Activated naive CD4-positive, alpha-beta T cell (primary cell): ENCODE results near the gene MPLKIP.
"Not testable (repeated sequence)": the region's sequence is repeated elsewhere in the genome, so short reads cannot be mapped to it uniquely, and the experiment has no call there.

Experiments used
- DNase-seq, 4 experiments: peaks; one replicate each; lab custom pipeline; 2025; lab: John Stamatoyannopoulos, UW

Gene MPLKIP

DNA sequence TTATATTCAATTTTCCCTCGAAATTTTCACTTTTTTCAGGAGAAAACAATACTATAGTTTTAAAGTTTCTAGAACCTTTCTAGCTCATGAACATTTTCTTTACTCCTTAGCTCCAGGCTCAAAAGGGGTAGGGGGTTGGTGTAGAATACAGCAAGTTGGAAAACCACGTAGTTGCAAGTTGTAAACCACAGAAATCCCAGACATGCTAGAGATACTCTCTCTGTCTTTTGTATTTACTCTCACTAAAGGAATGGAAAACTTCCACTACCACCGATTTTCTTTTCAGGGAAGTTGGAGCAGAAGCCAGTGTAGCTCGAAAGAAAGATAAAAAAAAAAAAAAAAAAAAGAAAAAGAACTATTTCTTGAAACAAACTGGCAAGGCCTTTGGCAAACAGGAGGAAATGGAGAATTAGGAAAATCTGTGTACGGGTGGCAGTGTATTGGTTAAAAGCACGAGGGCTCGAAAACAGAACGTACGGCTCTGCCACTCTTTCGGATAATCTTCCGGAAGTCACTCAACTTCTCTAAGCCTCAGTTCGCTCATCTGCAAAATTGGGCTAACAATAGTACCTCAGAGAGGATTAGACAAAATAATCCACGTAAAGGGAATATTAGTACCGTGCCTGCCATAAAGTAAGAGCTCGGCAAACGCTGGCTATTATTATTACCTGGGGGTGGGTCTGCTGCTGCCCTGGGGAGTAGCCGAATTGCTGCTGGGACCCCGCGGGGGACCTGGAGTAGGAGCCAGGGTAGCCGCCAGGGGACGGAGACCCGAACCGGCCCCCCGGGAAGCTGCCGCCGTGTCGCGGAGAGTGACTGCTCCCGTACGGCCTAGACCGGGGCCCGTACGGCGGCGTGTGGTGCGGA lies 628 bp downstream of the MPLKIP start:
- no peak for DNase-seq

DNA sequence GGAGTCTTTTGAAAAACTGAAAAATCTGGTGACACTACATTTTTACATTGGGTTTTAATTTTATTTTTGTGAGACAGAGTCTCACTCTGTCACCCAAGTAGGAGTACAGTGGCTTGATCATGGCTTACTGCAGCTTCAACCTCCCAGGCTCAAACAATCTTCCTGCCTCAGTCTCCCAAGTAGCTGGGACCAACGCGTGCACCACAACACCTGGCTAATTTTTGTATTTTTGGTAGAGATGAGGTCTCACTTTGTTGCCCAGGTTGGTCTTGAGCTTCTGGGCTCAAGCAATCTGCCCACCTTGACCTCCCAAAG lies 11.5 kb downstream of the MPLKIP start:
- no peak for DNase-seq

DNA sequence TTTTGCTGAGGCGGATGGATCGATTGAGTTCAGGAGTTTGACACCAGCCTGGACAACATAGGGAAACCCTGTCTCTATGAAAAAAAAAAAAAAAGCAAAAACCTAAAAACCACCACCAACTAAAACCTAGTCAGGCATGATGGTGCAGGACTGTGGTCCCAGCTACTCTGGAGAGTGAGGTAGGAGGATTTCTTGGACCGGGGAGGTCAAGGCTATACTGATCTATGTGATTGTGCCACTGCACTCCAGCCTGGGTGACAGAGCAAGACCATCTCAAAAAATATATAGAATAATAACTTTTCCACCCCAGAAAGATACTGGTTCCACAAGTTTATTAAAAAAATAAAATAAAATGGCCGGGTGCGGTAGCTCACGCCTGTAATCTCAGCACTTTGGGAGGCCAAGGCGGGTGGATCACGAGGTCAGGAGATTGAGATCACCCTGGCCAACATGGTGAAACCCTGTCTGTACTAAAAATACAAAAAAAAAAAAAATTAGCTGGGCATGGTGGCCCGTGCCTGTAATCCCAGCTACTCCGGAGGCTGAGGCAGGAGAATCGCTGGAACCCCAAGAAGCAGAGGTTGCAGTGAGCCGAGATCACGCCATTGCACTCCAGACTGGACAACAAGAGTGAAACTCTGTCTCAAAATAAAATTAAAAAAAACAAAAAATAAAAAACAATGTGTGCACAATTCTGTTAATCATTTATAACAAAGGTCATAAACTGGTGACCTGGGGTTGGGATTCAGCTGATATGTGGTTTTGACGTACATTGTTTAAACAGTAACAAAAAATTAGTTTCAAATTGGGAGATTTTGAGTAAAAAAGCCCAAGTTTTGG lies 12.1 kb downstream of the MPLKIP start:
- DNase-seq = not testable (repeated sequence)

DNA sequence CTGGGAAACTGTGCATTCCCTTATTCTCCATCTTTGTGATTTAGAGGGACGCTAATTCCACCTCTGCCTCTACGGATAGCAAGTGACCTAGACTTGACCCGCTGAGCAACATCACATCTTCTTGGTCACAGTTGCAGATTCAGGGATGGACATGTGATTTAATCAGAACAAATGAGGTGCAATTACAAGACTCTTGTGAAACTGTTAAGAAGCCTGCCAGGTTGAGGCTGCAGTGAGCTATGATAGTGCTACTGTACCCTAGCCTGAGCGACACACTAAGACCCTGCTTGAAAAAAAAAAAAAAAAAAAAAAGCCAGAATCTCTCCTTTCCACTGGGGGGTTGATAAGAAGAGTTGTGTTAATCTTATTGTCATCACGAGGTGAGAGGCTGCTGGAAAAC lies 14.4 kb downstream of the MPLKIP start:
- DNase-seq = no peak

DNA sequence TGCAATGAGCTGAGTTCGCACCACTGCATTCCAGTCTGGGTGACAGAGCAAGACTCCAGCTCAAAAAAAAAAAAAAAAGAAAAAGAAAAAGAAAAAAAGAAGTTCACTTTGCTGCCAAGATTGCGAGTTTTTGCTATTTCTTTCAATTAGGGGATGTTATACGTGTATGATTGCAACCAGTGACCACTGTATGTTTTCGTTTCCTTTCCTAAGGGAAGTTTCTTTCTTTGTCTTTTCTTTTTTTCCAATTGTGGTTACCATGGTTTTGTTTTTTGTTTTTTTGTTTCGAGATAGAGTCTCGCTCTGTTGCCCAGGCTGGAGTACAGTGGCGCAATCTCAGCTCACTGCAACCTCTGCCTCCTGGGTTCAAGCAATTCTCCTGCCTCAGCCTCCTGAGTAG lies 16.2 kb downstream of the MPLKIP start:
- DNase-seq = not testable (repeated sequence)

DNA sequence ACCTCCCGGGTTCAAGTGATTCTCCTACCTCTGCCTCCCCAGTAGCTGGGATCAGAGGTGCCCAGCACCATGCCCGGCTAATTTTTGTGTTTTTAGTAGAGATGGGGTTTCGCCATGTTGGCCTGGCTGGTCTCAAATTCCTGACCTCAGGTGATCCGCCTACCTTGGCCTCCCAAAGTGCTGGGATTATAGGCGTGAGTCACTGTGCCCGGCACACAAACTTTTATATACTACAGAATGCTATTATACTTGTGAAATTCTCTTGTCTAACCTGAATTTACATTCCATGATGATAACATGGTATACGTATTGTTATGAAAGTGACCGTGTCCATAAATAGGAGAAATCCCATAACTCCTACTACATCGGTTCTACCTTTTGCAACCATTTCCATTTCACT lies 17.2 kb downstream of the MPLKIP start:
- DNase-seq = not testable (repeated sequence)

DNA sequence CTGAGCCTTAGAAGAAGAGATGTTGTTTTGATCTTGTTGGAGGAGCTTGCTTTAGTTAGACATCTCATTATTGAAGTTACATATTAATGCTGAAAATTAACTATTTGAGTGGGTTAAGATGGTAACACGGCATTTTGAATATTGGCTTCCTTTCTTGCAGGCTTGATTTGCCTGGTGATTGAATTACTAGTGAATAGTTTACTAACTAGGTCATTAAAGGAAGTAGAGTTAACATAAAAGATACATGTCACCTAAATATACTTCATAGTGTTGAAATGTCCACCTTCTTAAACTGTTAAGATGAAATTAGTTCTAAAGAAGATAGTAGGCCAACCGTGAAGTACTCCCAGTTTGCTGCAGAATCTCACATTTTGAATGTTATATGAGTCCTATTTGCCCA lies 18.5 kb downstream of the MPLKIP start:
- DNase-seq = no peak

- no peak for DNase-seq
These were observed 28.4 kb downstream of the MPLKIP start for GRCh38 chr7:40105879-40106473.

DNA sequence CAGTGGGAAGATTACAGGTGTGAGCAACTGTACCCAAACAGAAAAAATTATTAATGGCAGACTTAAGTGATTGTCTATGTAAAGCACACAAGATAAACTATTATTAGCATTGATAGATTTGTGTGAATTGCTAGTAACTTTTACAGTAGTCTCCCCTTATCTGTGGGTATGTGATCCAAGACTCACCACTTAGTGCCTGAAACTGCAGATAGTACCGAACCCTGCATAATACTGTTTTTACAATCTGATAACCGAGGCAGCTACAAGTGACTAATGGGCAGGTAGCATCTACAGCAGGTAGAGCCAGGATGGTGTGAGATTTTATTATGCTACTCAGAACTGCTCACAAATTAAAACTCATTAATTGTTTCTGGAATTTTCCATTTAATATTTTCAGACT lies 31.5 kb downstream of the MPLKIP start:
- no peak for DNase-seq

- no peak for DNase-seq
These were observed 33.2 kb downstream of the MPLKIP start for GRCh38 chr7:40101201-40101600.

DNA sequence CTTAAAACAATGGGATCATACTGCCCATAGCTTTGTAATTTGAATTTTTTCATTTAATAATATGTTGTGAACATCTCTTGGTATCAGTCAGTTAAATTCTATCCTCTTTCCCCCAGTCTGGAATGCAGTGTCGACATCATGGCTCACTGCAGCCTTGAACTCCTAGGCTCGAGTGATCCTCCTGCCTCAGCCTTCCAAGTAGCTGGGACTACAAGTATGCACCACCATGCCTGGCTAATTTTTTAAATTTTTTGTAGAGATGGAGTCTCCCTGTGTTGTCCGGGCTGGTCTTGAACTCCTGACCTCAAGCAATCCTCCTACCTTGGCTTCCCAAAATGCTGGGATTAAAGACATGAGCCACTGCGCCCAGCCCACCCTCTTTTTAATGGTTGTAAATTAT lies 34.6 kb downstream of the MPLKIP start:
- no peak for DNase-seq

- no peak for DNase-seq
These were observed 35.6 kb downstream of the MPLKIP start for GRCh38 chr7:40098810-40099209.

GRCh38 chr7:40097728-40098127 lies 36.7 kb downstream of the MPLKIP start:
- DNase-seq = no peak

DNA sequence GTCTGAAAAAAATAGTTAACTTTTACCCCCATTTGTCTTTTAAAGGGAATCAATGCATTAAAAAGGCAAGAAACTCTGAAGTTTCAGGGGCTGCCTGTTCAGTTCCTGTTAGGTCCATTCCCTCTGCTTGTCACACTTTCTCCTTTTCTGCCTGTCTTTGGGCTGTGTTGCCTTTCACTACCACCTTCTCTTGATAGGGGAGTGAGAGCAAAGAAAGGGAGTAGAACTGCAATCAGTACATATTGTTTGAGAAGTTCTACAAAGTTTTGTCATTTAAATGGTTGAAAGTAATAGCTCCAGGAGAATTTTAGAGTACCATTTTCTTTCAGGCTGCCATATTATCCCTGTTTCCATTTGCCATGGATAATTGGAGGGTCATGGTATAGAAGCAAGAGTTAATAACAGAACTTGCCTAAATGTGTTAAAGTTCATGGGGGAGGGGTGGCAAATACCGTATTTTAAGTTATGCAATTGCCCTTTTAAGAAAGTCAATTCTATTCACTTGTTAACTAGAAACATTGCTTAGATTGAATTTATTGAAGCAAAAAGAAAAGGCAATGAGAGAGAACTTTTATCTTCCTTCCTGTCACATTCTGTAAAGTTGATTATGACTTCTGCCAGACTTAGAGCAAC lies 38.6 kb downstream of the MPLKIP start:
- DNase-seq = no peak

DNA sequence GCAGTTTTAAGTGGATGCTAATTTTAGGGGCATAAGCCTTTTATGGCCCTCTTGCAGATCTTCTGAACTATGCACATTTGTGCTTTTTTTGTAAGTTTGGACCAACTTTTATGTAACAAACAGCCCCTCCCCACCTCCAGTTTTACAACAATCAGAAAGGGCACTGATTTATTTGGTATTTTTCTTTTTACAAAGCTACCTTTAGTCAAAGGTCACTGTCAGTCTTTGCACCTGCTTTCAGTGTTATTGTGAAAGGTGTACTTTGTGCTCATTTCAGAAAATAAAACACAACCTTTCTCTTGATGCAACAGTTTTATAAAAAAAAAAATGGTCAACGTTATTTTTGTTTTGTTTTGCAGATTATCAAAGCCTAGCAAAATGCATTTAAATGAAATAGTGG lies 39.2 kb downstream of the MPLKIP start:
- no peak for DNase-seq

DNA sequence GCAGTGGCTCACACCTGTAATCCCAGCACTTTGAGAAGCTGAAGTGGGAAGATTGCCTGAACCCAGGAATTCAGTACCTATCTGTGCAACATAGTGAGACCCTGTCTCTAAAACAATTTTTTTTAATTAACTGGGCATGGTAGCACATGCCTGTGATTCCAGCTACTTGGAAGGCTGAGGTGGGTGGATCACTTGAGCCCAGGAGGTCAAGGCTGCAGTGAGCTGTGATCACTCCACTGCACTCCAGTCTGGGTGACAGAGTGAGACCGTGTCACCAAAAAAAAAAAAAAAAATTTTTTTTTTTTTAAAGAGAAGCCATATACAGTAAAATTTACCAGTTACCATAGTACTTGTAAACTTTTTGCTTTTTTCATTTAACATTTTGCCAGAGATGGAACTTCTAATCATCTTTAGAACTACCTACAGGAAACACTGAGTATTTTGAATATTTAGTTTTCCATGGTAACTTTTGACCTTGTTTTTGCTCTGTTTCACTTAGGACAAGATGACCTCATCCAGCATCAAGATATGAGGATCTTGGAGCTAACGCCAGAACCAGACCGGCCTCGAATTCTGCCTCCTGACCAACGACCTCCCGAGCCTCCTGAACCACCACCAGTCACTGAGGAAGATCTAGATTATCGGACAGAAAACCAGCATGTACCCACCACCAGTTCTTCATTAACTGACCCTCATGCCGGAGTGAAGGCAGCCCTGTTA lies 40.6 kb downstream of the MPLKIP start:
- no peak for DNase-seq

DNA sequence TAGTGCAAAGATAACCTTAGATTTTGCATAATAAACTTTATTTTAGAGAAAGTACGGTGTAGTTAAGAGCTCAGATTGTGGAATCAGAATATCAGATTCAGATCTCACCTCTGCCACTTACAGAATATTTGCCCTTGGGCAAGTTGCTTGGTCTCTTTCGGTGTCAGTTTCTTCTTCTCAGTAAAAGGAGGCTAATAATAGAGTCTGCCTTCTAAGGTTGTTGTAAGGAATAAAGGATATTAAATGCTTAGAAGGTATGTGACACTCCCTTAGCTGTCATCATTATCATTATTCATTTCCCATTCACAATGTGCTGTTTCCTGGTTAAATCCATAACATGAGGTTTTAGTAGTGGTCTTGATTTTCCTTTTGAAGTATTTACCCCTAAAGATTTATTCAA lies 42.2 kb downstream of the MPLKIP start:
- no peak for DNase-seq

- DNase-seq = no peak
These were observed 56.6 kb downstream of the MPLKIP start for GRCh38 chr7:40077849-40078248.
